Caco-2 (cell line): ENCODE data around the gene NEFH. TPM values are rescaled to one million over a fixed set of nuclear protein-coding genes. Genes with fewer than 3 reads are reported as not detected.

Experiments
- BruUV-seq: library from RNA; stranded (reverse); fragments of 400-500 nt; replicated peaks from 2 replicates; lab custom pipeline; 2021; lab: Mats Ljungman, UMichigan
- CTCF ChIA-PET: fragments of 300-600 bp; sonication (Branson Sonifier 250); formaldehyde crosslinking; loops from one replicate; lab custom pipeline; 2022; ENCODE audit warnings: antibody characterized with exemption; lab: Charles Lee
- POLR2A ChIA-PET: fragments of 300-600 bp; sonication (Branson Sonifier 250); formaldehyde crosslinking; loops from one replicate; lab custom pipeline; 2022; ENCODE audit warnings: antibody characterized with exemption; lab: Charles Lee
- DNase-seq, 2 experiments: peaks; one replicate each; pipeline versions ENCODE4 v3.0.0 to v3.0.0-alpha.2; 2020 to 2022
- H3K27me3 ChIP-seq: replicated peaks from 2 replicates; pipeline ENCODE4 v1.6.0; 2011; ENCODE audit warnings: low read length; ENCODE audit not compliant: control insufficient read depth, insufficient read depth
- H3K36me3 ChIP-seq: 2 replicates; pipeline ENCODE4 v1.5.1; 2011; ENCODE audit warnings: low read length; ENCODE audit not compliant: control insufficient read depth, insufficient read depth
- H3K4me1 ChIP-seq: fragments of 250-450 bp; sonication (Bioruptor Pico); 2 replicates; pipeline ENCODE4 v1.5.1; 2020; ENCODE audit warnings: mild to moderate bottlenecking
- H3K4me3 ChIP-seq: 2 replicates; pipeline ENCODE4 v1.5.1; 2011; ENCODE audit warnings: low read depth, mild to moderate bottlenecking, control low read depth, low read length
- H3K9me3 ChIP-seq: fragments of 250-450 bp; sonication (Bioruptor Pico); 2 replicates; pipeline ENCODE4 v1.5.1; 2020; ENCODE audit warnings: mild to moderate bottlenecking, moderate library complexity
- H3K27ac Mint-ChIP-seq: one replicate; pipeline ENCODE4 v1.8.0; 2022; ENCODE audit warnings: mixed read lengths; ENCODE audit not compliant: unreplicated experiment
- H3K27me3 Mint-ChIP-seq: one replicate; pipeline ENCODE4 v1.8.0; 2022; ENCODE audit warnings: mixed read lengths; ENCODE audit not compliant: insufficient read depth, unreplicated experiment
- H3K36me3 Mint-ChIP-seq: one replicate; pipeline ENCODE4 v1.8.0; 2022; ENCODE audit warnings: mild to moderate bottlenecking, mixed read lengths; ENCODE audit not compliant: insufficient read depth, unreplicated experiment
- H3K4me1 Mint-ChIP-seq: one replicate; pipeline ENCODE4 v1.8.0; 2022; ENCODE audit warnings: low read depth, mixed read lengths; ENCODE audit not compliant: unreplicated experiment
- H3K4me3 Mint-ChIP-seq: one replicate; pipeline ENCODE4 v1.8.0; 2022; ENCODE audit warnings: mild to moderate bottlenecking, moderate library complexity, mixed read lengths; ENCODE audit not compliant: unreplicated experiment
- H3K9me3 Mint-ChIP-seq: one replicate; pipeline ENCODE4 v1.8.0; 2022; ENCODE audit warnings: mixed read lengths; ENCODE audit not compliant: unreplicated experiment
- intact Hi-C: fragments of 100-400 bp; cut with micrococcal nuclease; formaldehyde crosslinking; loops from one replicate; pipeline ENCODE4 v1.10.0; 2022; ENCODE audit not compliant: unreplicated experiment
- total RNA-seq: library from RNA; stranded (reverse); gene quantifications from 2 replicates; pipeline ENCODE4 v1.2.3, GENCODE V29; 2022
- TF ChIP-seq, protein P1 (sequence below), 2 experiments: fragments of 200-600 bp in 1 of 2; IDR thresholded peaks; 1 replicate in 1 of 2; 2 replicates in 1 of 2; pipeline versions ENCODE4 v1.5.1 to v1.8.0; 2011 to 2022; ENCODE audit warnings: antibody characterized with exemption in 1 of 2, control low read depth in 1 of 2, inconsistent platforms in 1 of 2, low read depth in 1 of 2, low read length in 1 of 2, mild to moderate bottlenecking in 1 of 2, moderate library complexity in 1 of 2; ENCODE audit not compliant: insufficient read depth in 1 of 2, severe bottlenecking in 1 of 2, unreplicated experiment in 1 of 2

NEFH gene
- total RNA-seq, 1 experiment from 2014 or later: not detected

DNA sequence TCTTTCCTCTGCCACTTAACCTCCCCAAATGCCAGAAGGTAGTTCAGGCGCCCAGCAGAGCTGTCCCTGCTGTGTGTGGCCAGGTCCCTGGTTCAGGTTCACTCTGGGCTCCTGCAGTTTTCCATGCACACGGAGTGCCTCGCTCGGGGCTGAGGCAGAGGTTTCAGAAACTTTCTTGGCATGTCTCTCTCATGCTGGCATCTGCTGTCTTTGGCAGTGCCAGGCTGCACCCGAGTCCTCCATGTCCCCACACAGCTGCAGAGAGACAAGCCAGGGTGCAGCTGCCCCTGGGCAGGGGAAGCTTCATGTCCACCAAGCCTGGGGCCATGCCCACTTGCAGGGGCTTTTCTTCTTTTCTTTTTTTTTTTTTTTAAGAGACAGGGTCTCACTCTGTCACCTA, 7.0 kb upstream of the NEFH start:
- peaks cover 6% of the 10 kb centered on the region for H3K4me1 Mint-ChIP-seq
- Histone ChIP-seq H3K9me3 (no peaks in the 10 kb centered on the region), H3K4me3 (no peak overlapping the region), H3K27me3 (no peaks in the 10 kb centered on the region), H3K36me3 (no peaks in the 10 kb centered on the region), H3K4me1 (peaks cover 3% of the 10 kb centered on the region; the same call in 1 of the 2 replicates)
- intact Hi-C loops: no loop called here
- BruUV-seq: no TSS peak
- DNase-seq: no peak
- H3K36me3 Mint-ChIP-seq: no peaks in the 10 kb centered on the region
- POLR2A ChIA-PET: no interaction called here
- H3K9me3 Mint-ChIP-seq: no peaks in the 10 kb centered on the region
- TF ChIP-seq, protein P1, sequence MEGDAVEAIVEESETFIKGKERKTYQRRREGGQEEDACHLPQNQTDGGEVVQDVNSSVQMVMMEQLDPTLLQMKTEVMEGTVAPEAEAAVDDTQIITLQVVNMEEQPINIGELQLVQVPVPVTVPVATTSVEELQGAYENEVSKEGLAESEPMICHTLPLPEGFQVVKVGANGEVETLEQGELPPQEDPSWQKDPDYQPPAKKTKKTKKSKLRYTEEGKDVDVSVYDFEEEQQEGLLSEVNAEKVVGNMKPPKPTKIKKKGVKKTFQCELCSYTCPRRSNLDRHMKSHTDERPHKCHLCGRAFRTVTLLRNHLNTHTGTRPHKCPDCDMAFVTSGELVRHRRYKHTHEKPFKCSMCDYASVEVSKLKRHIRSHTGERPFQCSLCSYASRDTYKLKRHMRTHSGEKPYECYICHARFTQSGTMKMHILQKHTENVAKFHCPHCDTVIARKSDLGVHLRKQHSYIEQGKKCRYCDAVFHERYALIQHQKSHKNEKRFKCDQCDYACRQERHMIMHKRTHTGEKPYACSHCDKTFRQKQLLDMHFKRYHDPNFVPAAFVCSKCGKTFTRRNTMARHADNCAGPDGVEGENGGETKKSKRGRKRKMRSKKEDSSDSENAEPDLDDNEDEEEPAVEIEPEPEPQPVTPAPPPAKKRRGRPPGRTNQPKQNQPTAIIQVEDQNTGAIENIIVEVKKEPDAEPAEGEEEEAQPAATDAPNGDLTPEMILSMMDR (IDR thresholded peaks at IDR 0.05; ENCODE audit: insufficient read depth in 1 of 2, low read depth in 1 of 2, low read length in 1 of 2, severe bottlenecking in 1 of 2, unreplicated experiment in 1 of 2): no peak
- peaks cover 9% of the 10 kb centered on the region for H3K27me3 Mint-ChIP-seq
- CTCF ChIA-PET: no interaction called here
- no peak overlapping the region for H3K4me3 Mint-ChIP-seq
- no peak overlapping the region for H3K27ac Mint-ChIP-seq

DNA sequence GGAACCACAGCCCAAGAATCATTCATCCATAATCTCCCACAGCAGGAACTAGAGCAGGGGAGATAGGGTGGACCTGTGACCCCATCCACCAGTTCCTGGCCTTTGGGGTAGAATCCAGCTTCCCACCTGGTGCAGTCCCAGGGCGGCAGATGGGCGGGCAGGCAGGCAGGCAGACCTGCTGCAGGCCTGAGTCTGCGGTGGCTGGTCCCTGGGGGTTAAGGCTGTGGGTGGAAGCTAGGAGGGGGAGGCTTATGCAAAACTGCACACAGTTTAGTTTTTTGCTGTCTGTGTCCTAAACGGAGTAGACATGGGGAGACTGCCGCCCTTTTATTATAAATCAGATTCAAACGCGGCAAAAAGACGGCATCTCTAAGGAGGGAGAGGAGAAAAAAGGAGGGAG, 4.5 kb upstream of the NEFH start:
- no peak overlapping the region for H3K4me3 Mint-ChIP-seq
- Histone ChIP-seq H3K27me3 (no peaks in the 10 kb centered on the region; the same call in 1 of the 2 replicates), H3K4me3 (no peak overlapping the region), H3K36me3 (no peaks in the 10 kb centered on the region), H3K4me1 (peaks cover 2% of the 10 kb centered on the region; the same call in 1 of the 2 replicates), H3K9me3 (no peaks in the 10 kb centered on the region)
- DNase-seq: no peak
- H3K4me1 Mint-ChIP-seq: no peaks in the 10 kb centered on the region
- peaks cover 15% of the 10 kb centered on the region for H3K27me3 Mint-ChIP-seq
- intact Hi-C loops: no loop called here
- H3K36me3 Mint-ChIP-seq: no peaks in the 10 kb centered on the region
- TF ChIP-seq, protein P1 (IDR thresholded peaks at IDR 0.05; ENCODE audit: insufficient read depth in 1 of 2, low read depth in 1 of 2, low read length in 1 of 2, severe bottlenecking in 1 of 2, unreplicated experiment in 1 of 2): no peak
- no TSS peak for BruUV-seq
- H3K9me3 Mint-ChIP-seq: no peaks in the 10 kb centered on the region
- POLR2A ChIA-PET: no interaction called here
- H3K27ac Mint-ChIP-seq: no peak overlapping the region
- CTCF ChIA-PET: no interaction called here

DNA sequence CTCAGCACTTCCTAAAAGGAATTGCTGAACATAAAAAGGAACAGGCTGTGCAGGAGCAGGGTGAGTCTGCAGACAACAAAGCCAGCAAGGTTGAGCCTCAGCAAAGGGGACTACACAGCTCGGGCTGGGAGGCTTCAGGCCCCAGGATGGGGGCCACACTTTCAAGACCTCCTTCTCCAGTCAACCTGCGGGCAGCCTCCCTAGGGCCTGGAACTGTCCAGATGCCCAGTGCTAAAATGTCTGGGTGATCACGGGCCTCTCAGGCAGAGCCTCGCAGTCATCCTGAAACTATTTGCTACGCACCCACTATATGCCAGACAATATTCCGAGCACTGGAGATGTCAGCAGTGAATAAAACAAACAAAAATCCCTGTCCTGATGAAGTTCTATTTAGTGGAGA, 3.9 kb upstream of the NEFH start:
- no peak overlapping the region for H3K4me3 Mint-ChIP-seq
- H3K9me3 Mint-ChIP-seq: no peaks in the 10 kb centered on the region
- peaks cover 15% of the 10 kb centered on the region for H3K27me3 Mint-ChIP-seq
- no peaks in the 10 kb centered on the region for H3K4me1 Mint-ChIP-seq
- H3K36me3 Mint-ChIP-seq: no peaks in the 10 kb centered on the region
- ChIA-PET CTCF (no interaction called here), POLR2A (no interaction called here)
- no TSS peak for BruUV-seq
- H3K27ac Mint-ChIP-seq: no peak overlapping the region
- Histone ChIP-seq H3K27me3 (no peaks in the 10 kb centered on the region; the same call in 1 of the 2 replicates), H3K4me3 (no peak overlapping the region), H3K9me3 (no peaks in the 10 kb centered on the region), H3K4me1 (no peaks in the 10 kb centered on the region), H3K36me3 (no peaks in the 10 kb centered on the region)
- intact Hi-C loops: no loop called here
- TF ChIP-seq, protein P1 (IDR thresholded peaks at IDR 0.05; ENCODE audit: insufficient read depth in 1 of 2, low read depth in 1 of 2, low read length in 1 of 2, severe bottlenecking in 1 of 2, unreplicated experiment in 1 of 2): no peak
- DNase-seq: no peak
